CD4-positive, alpha-beta T cell treated with Interleukin-6 for 4 hours (primary cell): ENCODE results near the gene AMER3.

Experiments used
- DNase-seq: peaks from one replicate; pipeline ENCODE4 v3.0.0-alpha.2; 2020; ENCODE audit warnings: mixed read lengths

Gene AMER3

GRCh38 chr2:130786076-130786475, 30.7 kb downstream of the AMER3 start:
- DNase-seq = no peak

- DNase-seq = no peak
Observed at GRCh38 chr2:130787841-130788240, 32.5 kb downstream of the AMER3 start.

GRCh38 chr2:130790312-130790711, 35.0 kb downstream of the AMER3 start:
- DNase-seq = no peak

DNA sequence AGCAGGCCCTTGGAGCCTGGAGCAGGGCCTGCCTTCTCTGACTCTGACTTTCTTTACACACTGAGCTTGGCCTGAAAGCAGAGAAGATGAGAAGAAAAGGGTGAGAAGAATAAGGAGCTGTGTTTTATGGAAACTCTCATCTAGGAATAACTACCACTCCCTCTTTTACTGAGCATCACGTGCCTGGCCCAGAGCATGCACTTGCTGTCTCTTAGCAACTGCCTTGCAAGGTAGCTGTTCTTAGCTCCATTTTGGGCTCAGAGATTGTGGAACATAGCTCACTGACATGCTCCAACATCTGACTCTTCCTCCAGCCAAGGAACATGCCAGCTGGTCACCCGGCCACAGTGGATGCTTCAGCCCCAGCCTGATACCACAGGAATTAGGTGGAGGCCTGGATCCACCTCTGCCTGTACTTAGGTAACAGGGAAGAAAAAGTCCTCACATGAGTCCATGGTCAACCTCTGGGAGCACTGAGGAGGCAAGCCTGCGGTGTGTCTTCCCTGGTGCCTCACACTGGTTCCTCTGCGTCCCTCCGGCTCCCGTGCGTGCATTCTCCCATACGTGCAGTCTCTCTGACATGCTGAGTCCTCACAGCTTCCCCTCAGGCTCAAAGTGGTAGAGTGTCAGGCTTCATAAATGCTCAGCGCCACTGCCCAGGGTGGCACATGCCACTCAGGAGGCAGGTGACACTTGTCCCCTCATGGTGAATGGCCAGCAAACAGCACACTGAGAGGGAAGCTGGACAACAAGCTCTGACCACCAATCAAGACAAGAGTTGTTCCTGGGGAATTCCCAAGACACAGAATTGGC, 35.7 kb downstream of the AMER3 start:
- no peak for DNase-seq

DNA sequence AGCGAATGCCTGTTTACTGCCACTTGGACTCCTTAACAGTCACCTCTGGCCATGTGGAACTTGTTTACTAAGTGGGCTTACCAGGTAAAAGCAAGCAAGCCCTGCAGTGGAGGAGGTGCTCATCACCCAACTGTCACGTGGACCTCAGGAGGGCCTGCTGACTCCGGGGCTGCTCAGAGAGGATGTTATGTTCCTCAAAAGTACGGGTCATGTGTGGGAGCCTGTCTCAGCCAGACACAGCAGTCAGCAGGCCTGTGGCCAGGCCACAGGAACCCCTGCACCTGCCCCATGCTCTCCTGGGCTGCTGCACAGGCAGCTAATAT, 36.2 kb downstream of the AMER3 start:
- no peak for DNase-seq

DNA sequence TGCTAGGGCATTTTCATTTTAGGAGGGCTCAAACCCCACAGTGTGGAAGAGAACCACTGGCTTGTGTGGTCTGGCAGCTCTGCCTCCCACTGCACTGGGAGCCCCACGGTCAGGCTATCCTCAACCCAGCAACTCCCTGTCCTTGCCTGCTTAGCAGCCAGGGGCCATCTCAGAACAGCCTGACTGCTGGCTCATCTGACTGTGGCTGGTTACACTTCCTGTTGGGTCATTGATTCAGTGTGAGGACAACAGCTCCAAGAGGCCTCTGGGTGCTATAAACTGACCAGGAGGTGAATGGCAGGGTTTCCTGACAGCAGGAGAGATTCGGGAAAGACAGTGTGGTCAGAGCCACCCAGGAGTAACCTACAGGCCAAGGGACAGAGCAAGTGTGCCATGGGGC, 40.1 kb downstream of the AMER3 start:
- DNase-seq = no peak

GRCh38 chr2:130796290-130796689, 41.0 kb downstream of the AMER3 start:
- no peak for DNase-seq

- peak; percentile 95 for DNase-seq
Observed at GRCh38 chr2:130797493-130798435, 42.4 kb downstream of the AMER3 start.

- no peak for DNase-seq
Observed at GRCh38 chr2:130798472-130799218, 43.3 kb downstream of the AMER3 start.

DNA sequence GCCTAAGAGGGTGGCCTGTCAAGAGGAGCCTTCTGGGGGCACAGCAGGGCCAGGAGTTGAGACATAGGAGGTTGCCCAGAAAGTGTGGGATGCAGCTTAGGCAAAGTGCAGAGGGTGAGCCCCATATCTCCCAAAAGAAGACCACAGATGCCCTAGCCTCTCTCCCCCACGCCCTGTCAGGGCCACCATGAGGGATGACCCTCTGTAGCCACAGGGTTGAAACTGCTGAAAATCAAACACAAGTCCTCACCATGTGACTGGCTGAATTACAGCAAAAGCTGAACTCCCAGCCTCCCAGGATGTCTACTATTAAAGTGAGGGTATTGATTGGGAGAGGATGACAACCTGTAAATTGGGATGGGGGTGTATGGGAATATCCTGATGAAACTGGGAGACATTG, 44.0 kb downstream of the AMER3 start:
- DNase-seq = no peak

DNA sequence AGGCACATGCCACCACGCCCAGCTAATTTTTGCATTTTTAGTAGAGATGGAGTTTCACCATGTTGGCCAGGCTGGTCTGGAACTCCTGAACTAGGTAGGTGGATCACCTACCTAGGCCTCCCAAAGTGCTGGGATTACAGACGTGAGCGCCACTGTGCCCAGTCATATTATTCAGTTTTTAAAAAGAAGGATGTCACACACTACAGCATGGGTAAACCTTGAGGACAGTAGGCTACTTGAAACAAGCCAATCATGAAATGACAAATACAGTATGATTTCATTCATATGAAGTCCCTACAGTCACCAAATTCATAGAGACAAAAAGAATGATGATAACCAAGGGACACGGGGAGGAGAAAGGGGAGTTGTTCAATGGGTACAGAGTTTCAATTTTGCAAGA, 50.3 kb downstream of the AMER3 start:
- no peak for DNase-seq

DNA sequence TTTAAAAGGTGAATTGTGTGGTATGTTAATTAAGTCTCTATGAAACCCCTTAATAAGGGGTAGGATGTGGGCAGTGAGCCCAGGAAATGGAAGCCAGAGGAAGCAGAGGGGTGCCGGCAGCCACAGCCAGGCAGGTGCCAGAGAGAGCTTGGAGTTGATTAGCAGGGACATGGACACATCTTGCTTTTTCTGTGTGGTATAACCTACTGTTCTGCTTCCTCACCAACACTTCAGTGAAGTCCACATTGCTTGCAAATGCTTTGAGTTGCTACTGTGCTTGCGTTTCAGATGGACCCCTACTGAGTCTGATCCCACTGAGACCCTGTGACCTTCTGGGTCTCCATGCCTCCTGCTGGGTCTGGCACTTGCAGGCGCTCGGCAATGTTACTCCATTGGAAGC, 51.0 kb downstream of the AMER3 start:
- DNase-seq = no peak

GRCh38 chr2:130807659-130808385, 52.5 kb downstream of the AMER3 start:
- no peak for DNase-seq

- DNase-seq = no peak
Observed at GRCh38 chr2:130808482-130809268, 53.3 kb downstream of the AMER3 start.

GRCh38 chr2:130810490-130810889, 55.1 kb downstream of the AMER3 start:
- DNase-seq = no peak

DNA sequence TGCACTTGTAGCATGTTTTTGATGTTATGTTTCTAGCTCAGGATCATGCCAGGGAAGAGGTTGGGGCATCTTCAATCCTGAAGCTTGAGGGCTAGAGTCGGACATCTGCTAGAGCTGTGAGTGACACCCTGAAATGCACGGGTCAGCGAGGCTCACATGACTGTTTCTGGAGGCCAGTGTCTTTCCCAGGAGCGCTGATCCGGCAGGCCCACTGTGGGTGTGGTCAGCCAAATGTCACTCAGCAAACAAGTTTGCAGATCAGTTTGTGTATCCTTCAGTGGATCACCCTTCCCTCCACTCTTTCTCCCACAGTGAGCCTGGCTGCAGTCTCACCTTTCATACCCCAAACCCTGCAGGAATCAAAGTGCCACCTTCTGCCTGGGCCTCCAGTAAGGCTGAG, 58.4 kb downstream of the AMER3 start:
- no peak for DNase-seq

GRCh38 chr2:130814931-130815680, 59.8 kb downstream of the AMER3 start:
- no peak for DNase-seq
